ENCODE data around the gene GDF2. TPM values are rescaled to one million over a fixed set of nuclear protein-coding genes. Genes with fewer than 3 reads are reported as not detected.

The GDF2 gene
- total RNA-seq, 1 donor from 2014 or later = not detected

GRCh38 chr10:47307381-47307780 is 14.9 kb upstream of the GDF2 start:
- DNase-seq (ENCODE audit: extremely low spot score, unreplicated experiment) = no peak
- peaks cover 8% of the 10 kb centered on the region for H3K36me3 Mint-ChIP-seq
- H3K9me3 Mint-ChIP-seq = no peaks in the 10 kb centered on the region
- H3K4me3 Mint-ChIP-seq = no peak overlapping the region
- TF ChIP-seq CTCF (conservative IDR thresholded peaks at IDR 0.05) = no peak
- peaks cover 33% of the 10 kb centered on the region for H3K4me1 Mint-ChIP-seq (ENCODE audit: unreplicated experiment)
- no peak overlapping the region for H3K27ac Mint-ChIP-seq
- H3K27me3 Mint-ChIP-seq = peaks cover 53% of the 10 kb centered on the region

- H3K4me3 Mint-ChIP-seq = no peak overlapping the region
These were observed 13.5 kb upstream of the GDF2 start for GRCh38 chr10:47308775-47309174.

GRCh38 chr10:47309408-47310089 is 12.7 kb upstream of the GDF2 start:
- Mint-ChIP-seq H3K4me1 (ENCODE audit: unreplicated experiment) (peaks cover 28% of the 10 kb centered on the region), H3K36me3 (peaks cover 4% of the 10 kb centered on the region), H3K4me3 (no peak overlapping the region), H3K27me3 (peaks cover 41% of the 10 kb centered on the region), H3K9me3 (no peaks in the 10 kb centered on the region), H3K27ac (no peak overlapping the region)
- DNase-seq (ENCODE audit: extremely low spot score, unreplicated experiment) = no peak
- TF ChIP-seq CTCF (conservative IDR thresholded peaks at IDR 0.05) = peak; percentile 56

More at GRCh38 chr10:47308775-47309174, 13.5 kb upstream of the GDF2 start:
- no peak for TF ChIP-seq CTCF (conservative IDR thresholded peaks at IDR 0.05)
- DNase-seq (ENCODE audit: extremely low spot score, unreplicated experiment) = no peak
- H3K27me3 Mint-ChIP-seq = peaks cover 43% of the 10 kb centered on the region
- peaks cover 4% of the 10 kb centered on the region for H3K36me3 Mint-ChIP-seq
- H3K9me3 Mint-ChIP-seq = no peaks in the 10 kb centered on the region
- no peak overlapping the region for H3K27ac Mint-ChIP-seq
- H3K4me1 Mint-ChIP-seq (ENCODE audit: unreplicated experiment) = peaks cover 28% of the 10 kb centered on the region

DNA sequence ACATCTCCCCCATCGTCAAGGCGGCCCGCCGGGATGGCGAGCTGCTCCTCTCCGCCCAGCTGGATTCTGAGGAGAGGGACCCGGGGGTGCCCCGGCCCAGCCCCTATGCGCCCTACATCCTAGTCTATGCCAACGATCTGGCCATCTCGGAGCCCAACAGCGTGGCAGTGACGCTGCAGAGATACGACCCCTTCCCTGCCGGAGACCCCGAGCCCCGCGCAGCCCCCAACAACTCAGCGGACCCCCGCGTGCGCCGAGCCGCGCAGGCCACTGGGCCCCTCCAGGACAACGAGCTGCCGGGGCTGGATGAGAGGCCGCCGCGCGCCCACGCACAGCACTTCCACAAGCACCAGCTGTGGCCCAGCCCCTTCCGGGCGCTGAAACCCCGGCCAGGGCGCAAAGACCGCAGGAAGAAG is 12.2 kb upstream of the GDF2 start:
- H3K4me1 Mint-ChIP-seq (ENCODE audit: unreplicated experiment) = peaks cover 28% of the 10 kb centered on the region
- H3K27me3 Mint-ChIP-seq = peaks cover 37% of the 10 kb centered on the region
- no peak for TF ChIP-seq CTCF (conservative IDR thresholded peaks at IDR 0.05)
- H3K27ac Mint-ChIP-seq = no peak overlapping the region
- no peaks in the 10 kb centered on the region for H3K9me3 Mint-ChIP-seq
- DNase-seq (ENCODE audit: extremely low spot score, unreplicated experiment) = no peak
- peaks cover 4% of the 10 kb centered on the region for H3K36me3 Mint-ChIP-seq
- no peak overlapping the region for H3K4me3 Mint-ChIP-seq

DNA sequence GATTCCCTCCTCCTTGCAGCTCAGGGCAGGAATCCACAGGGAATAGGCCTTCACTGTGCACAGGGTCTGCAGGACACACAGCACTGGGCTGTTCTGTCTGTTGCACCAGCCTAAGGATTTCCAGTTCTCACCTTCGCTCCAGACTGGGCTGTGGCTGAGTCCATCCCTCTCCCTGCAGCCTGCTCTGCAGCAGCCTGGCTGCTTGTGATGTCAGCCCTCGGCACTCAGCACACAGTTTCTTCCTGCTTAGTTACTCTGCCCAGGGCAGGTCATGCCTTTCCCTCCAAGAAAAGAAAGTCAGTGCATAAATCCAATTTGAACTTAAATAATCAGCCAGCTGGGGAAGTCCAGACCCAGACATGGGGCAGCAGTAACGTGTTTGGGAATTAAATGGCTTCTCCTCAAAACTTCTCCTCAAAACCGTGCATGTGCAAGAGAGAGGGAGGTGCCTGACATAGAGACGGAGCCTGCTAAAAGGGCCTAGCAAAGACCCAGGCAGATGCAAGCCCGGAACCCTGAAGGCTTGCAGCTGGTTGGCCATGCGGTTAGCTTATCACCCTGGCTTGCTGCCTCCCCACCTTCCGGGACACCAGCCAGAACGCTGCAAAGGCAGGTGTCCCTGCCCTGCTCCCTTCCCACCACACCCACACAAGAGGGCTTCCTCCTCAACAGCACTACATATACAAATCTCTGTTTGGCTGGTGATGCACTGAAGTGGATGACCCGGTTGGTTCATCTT is 10.9 kb upstream of the GDF2 start:
- DNase-seq (ENCODE audit: extremely low spot score, unreplicated experiment) = no peak
- Mint-ChIP-seq H3K9me3 (no peaks in the 10 kb centered on the region), H3K27ac (no peak overlapping the region), H3K4me3 (no peak overlapping the region), H3K4me1 (ENCODE audit: unreplicated experiment) (peaks cover 26% of the 10 kb centered on the region), H3K36me3 (peaks cover 4% of the 10 kb centered on the region), H3K27me3 (peaks cover 27% of the 10 kb centered on the region)
- no peak for TF ChIP-seq CTCF (conservative IDR thresholded peaks at IDR 0.05)

Measured in type B pancreatic cell (in vitro differentiated cells).